ENCODE data around the gene NNT. TPM values are rescaled to one million over a fixed set of nuclear protein-coding genes. Genes with fewer than 3 reads are reported as not detected.
A peak's percentile ranks its signal among the peaks of the same experiment; 100 is the strongest.

The NNT gene
- total and polyA plus RNA-seq, 2 of the 13 experiments (the other 11 are each of a cell fraction or from before 2014, with no cell fraction given): 21.1 to 58.0 TPM

DNA sequence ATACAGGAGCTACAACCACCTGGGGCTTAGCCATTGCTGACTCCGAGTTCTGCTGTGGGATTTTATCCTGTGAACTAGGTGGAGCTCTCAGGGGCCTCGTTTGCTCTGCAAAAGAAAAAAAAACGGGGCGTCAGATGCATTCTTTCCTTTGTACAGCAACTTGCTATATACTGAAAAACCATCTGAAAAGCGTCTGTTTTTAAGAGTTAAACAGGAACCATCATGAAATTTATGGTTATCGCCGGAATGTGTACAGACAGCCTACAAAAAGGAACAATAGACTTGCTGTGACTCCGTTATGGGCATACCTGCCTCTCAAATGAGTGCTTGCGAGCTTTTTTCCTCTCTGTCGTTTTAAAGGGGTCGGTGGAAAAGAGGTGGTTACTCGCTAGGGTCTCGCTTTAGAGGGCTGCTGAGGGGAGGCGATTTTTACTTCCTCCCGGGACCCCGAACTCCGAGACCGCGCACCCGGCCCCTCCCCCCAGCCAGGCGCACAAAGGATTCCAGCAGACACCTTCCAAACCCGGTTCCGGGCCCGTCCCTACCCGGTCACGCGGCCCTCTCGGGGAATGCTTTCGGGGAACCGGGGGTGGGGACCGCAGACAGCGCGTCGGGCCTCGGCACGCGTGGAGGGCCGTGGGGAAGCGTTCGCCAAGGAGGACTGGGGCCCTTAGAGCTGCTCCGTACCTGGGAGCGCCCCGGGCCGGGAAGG lies 46.9 kb upstream of the NNT start (continued):
- TF ChIP-seq, protein P1, sequence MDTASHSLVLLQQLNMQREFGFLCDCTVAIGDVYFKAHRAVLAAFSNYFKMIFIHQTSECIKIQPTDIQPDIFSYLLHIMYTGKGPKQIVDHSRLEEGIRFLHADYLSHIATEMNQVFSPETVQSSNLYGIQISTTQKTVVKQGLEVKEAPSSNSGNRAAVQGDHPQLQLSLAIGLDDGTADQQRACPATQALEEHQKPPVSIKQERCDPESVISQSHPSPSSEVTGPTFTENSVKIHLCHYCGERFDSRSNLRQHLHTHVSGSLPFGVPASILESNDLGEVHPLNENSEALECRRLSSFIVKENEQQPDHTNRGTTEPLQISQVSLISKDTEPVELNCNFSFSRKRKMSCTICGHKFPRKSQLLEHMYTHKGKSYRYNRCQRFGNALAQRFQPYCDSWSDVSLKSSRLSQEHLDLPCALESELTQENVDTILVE (CRISPR knock-in tag; IDR thresholded peaks at IDR 0.05): 0 out of 2 replicates have a peak, but pooled peaks have one; percentile 27
- TF ChIP-seq PAWR (CRISPR knock-in tag; IDR thresholded peaks at IDR 0.05; ENCODE audit: borderline replicate concordance) (0 out of 2 replicates have a peak, but pooled peaks have one; percentile 48), TEAD3 (CRISPR knock-in tag; optimal IDR thresholded peaks at IDR 0.05; ENCODE audit: borderline replicate concordance) (peak; percentile 35), SP2 (CRISPR knock-in tag; IDR thresholded peaks at IDR 0.05) (no peak), ZNF678 (CRISPR knock-in tag; IDR thresholded peaks at IDR 0.05) (0 out of 2 replicates have a peak, but pooled peaks have one; percentile 37), ZNF20 (CRISPR knock-in tag; IDR thresholded peaks at IDR 0.05) (no peak), ZNF788 (CRISPR knock-in tag; IDR thresholded peaks at IDR 0.05; ENCODE audit: borderline replicate concordance) (no peak), ZNF160 (CRISPR knock-in tag; IDR thresholded peaks at IDR 0.05) (peak; percentile 30; the same call in 1 of the 2 replicates), CENPX (CRISPR knock-in tag; IDR thresholded peaks at IDR 0.05) (no peak), ZIK1 (CRISPR knock-in tag; IDR thresholded peaks at IDR 0.05; ENCODE audit: borderline replicate concordance, low read depth) (0 out of 2 replicates have a peak, but pooled peaks have one; percentile 10), ZNF335 (CRISPR knock-in tag; IDR thresholded peaks at IDR 0.05) (0 out of 2 replicates have a peak, but pooled peaks have one; percentile 31), KMT2B (CRISPR knock-in tag; IDR thresholded peaks at IDR 0.05) (0 out of 2 replicates have a peak, but pooled peaks have one; percentile 26), ESRRA (CRISPR knock-in tag; IDR thresholded peaks at IDR 0.05; ENCODE audit: low read depth) (0 out of 2 replicates have a peak, but pooled peaks have one; percentile 40), NONO (IDR thresholded peaks at IDR 0.05) (no peak), NONO (CRISPR knock-in tag; conservative IDR thresholded peaks at IDR 0.05) (0 out of 2 replicates have a peak, but pooled peaks have one; percentile 3)
- TF ChIP-seq, protein P2, sequence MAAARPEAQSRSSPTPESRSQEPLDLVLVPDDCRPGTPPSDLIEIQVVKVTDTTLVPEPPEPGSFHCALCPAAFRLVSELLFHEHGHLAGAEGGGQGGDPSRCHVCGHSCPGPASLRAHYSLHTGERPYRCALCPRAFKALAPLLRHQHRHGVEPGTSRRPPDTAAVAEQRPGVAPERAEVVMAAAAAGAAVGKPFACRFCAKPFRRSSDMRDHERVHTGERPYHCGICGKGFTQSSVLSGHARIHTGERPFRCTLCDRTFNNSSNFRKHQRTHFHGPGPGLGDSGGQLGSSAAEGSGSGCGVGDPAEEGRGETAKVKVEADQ (CRISPR knock-in tag; IDR thresholded peaks at IDR 0.05; ENCODE audit: borderline replicate concordance): peak; percentile 13; the same call in 1 of the 2 replicates
- TF ChIP-seq, protein P3, sequence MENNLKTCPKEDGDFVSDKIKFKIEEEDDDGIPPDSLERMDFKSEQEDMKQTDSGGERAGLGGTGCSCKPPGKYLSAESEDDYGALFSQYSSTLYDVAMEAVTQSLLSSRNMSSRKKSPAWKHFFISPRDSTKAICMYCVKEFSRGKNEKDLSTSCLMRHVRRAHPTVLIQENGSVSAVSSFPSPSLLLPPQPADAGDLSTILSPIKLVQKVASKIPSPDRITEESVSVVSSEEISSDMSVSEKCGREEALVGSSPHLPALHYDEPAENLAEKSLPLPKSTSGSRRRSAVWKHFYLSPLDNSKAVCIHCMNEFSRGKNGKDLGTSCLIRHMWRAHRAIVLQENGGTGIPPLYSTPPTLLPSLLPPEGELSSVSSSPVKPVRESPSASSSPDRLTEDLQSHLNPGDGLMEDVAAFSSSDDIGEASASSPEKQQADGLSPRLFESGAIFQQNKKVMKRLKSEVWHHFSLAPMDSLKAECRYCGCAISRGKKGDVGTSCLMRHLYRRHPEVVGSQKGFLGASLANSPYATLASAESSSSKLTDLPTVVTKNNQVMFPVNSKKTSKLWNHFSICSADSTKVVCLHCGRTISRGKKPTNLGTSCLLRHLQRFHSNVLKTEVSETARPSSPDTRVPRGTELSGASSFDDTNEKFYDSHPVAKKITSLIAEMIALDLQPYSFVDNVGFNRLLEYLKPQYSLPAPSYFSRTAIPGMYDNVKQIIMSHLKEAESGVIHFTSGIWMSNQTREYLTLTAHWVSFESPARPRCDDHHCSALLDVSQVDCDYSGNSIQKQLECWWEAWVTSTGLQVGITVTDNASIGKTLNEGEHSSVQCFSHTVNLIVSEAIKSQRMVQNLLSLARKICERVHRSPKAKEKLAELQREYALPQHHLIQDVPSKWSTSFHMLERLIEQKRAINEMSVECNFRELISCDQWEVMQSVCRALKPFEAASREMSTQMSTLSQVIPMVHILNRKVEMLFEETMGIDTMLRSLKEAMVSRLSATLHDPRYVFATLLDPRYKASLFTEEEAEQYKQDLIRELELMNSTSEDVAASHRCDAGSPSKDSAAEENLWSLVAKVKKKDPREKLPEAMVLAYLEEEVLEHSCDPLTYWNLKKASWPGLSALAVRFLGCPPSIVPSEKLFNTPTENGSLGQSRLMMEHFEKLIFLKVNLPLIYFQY (CRISPR knock-in tag; IDR thresholded peaks at IDR 0.05; ENCODE audit: borderline replicate concordance): 0 out of 2 replicates have a peak, but pooled peaks have one; percentile 1
- TF ChIP-seq, protein P4, sequence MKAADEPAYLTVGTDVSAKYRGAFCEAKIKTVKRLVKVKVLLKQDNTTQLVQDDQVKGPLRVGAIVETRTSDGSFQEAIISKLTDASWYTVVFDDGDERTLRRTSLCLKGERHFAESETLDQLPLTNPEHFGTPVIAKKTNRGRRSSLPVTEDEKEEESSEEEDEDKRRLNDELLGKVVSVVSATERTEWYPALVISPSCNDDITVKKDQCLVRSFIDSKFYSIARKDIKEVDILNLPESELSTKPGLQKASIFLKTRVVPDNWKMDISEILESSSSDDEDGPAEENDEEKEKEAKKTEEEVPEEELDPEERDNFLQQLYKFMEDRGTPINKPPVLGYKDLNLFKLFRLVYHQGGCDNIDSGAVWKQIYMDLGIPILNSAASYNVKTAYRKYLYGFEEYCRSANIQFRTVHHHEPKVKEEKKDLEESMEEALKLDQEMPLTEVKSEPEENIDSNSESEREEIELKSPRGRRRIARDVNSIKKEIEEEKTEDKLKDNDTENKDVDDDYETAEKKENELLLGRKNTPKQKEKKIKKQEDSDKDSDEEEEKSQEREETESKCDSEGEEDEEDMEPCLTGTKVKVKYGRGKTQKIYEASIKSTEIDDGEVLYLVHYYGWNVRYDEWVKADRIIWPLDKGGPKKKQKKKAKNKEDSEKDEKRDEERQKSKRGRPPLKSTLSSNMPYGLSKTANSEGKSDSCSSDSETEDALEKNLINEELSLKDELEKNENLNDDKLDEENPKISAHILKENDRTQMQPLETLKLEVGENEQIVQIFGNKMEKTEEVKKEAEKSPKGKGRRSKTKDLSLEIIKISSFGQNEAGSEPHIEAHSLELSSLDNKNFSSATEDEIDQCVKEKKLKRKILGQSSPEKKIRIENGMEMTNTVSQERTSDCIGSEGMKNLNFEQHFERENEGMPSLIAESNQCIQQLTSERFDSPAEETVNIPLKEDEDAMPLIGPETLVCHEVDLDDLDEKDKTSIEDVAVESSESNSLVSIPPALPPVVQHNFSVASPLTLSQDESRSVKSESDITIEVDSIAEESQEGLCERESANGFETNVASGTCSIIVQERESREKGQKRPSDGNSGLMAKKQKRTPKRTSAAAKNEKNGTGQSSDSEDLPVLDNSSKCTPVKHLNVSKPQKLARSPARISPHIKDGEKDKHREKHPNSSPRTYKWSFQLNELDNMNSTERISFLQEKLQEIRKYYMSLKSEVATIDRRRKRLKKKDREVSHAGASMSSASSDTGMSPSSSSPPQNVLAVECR (CRISPR knock-in tag; IDR thresholded peaks at IDR 0.05; ENCODE audit: borderline replicate concordance): peak; percentile 69

All from HepG2 (cell line).